GM15510 (cell line): Measurements from ENCODE around the gene ROBO2.

Experiments used
- POLR2A ChIP-seq: IDR thresholded peaks from 3 replicates; pipeline ENCODE4 v1.6.1; 2011; ENCODE audit warnings: borderline replicate concordance; ENCODE audit not compliant: insufficient read length; ENCODE audit errors: extremely low read depth

Gene ROBO2

DNA sequence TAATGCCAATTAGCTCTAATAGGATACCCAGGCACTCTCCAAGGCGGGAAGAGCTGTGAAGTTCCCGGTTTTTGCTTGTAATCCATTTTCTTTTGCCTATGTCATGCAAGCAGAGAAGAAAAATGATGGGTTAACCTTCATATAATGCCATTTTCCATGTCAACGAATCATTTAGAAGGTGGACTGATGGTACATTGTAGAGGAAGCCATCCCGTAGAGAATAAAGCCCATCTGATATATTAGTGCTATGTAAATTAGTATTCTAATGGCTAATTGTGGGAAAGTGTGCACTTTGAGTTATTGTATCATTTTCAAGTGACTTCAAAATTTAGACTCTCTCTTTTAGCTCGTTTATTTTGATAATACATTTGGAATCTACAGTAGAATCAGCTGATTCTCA, 509.1 kb downstream of the ROBO2 start:
- TF ChIP-seq POLR2A: no peak

DNA sequence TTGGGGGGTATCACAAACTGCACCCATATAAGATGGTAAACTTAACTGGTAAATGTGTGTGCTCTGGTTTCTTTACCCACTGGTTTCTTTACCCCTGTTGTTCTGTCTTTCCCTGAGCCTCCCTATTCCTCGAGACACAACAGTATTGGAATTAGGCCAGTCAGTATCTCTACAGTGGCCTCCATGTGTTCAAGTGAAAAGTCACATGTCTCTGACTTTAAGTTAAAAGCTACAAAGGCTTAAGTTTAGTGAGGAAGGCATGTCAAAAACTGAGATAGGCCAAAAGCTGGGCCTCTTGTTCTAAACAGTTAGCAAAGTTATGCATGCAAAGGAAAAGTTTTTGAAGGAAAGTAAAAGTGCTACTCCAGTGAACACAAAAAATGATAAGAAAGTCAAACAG, 513.3 kb downstream of the ROBO2 start:
- no peak for TF ChIP-seq POLR2A

DNA sequence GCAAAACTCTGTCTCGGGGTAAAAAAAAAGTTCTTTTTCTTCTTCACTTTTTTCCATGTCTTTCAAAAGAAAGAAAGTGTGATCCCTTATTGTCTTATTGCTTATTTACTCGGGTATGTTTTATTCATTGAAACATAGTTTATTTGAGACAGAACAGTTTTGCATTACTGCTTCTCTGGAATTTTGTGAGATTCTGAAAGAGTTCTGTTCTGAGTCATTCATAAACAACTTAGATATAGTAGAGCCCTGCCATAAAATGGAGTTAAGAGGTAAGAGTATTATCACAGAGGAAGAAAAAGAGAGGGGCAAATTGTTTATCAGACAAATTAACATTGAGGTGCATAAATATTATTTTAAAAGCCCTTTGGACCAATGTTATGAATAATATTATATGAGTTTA, 522.2 kb downstream of the ROBO2 start:
- TF ChIP-seq POLR2A: no peak

DNA sequence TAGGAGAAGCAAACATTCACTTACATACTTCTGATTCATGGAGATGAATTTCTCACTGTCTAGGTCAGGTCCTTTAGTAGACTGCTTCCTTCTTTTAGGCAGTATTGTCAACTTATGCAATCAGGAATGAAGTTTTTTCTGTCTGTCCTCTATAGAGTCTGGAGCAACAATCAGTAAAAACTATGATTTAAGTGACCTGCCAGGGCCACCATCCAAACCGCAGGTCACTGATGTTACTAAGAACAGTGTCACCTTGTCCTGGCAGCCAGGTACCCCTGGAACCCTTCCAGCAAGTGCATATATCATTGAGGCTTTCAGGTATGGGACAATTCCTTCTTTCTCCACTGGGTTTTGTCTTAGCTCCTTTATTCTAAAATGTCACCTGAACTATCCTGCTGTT, 523.1 kb downstream of the ROBO2 start:
- TF ChIP-seq POLR2A: no peak

DNA sequence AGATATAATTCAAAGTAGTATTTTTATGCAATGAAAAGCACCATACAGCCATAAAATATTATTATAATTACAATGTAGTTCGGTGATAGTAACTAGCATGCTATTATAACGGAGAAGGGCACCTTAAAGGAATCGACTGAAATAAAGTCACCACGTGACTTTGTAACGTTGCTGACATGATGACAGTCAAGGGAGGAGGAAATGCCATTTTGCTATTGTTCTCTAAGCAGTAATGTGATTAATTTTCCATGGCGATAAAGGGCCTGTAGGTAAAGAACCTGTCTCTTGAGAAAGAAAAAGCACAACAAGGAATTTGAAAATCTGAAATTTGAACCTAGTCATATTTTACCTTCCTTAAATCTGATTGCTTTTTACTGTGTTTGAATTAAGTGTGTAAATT, 526.2 kb downstream of the ROBO2 start:
- TF ChIP-seq POLR2A: no peak

DNA sequence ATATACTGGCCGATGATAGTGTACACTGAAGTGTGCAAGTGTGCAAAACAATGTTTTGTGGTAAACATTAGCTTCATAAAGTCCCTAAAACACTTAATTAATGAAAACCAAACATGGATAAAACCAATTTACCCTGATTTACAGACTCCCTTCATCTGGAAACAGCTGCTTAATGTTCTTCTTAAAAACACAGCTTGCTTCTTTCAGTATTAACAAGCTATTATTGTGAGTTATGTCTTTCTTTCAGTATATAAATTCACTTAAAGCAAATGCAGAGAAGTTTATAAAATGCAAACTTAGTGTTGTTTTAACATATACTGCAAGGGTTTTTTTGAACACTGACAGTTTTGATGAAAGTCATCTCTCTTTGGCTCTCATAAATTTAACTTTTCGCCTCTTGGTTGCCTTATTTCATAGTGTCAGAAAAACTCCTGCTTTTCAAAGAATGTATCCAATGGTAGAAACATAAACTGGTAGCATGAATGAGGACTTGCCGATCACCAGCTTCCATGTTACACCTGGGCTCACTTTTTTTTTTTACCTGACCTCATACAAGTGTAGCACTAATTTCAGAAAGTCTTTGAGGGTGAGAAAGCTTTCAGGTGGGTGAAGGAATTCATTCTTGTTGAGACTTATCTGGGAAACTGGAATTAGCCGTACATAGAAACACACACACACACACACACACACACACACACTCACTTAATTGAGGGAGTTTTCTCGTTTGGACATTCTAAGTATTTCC, 532.2 kb downstream of the ROBO2 start:
- no peak for TF ChIP-seq POLR2A

DNA sequence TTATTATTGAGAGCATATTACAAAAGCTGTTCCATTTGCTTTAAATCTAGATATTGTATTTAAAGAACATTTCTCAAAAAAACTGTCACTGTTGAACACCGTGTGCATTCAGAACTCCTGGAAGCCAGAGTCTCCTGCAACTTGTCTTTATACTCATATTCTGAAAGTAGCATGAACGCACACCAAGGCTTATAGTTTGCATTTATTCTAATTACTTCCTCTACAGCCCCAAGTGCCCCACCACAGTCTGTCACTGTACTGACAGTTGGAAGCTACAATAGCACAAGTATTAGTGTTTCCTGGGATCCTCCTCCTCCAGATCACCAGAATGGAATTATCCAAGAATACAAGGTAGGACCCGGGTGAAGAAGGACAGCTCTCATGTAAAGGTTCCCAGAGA, 537.4 kb downstream of the ROBO2 start:
- no peak for TF ChIP-seq POLR2A

DNA sequence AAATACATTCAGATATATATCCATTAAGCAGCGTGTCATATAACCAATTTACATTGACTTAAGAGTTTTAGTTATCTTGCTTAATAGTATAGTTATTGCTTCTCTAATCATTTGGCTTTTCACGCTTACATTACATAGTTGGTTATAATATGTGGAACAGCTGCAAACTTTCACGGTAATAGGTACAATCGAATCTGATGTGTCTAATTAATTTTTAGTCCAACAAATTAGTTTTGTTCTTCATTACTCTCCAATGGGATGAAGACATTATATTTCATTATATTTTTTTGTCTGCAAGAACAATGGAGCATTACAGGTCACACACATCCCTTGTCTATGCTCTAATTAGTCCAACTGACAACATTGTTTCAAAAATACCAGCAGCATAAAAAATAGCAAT, 546.3 kb downstream of the ROBO2 start:
- TF ChIP-seq POLR2A: no peak

DNA sequence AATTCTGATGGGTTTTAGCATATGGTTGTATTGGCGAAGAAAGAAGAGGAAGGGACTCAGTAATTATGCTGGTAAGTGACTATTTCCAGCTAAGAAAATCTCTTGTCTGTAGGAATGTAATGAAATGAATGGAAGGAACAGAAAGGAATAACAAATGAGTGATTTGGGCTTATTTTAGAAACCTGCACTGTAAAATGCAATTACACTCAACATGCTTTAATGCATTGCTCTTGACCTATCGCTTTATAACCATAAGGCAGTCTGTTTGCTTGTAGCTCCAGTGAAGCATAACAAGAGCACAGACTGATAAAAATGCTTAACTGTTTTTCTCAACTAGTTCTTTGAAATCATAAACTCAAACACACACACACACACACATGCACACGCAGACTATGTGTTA, 549.0 kb downstream of the ROBO2 start:
- no peak for TF ChIP-seq POLR2A

DNA sequence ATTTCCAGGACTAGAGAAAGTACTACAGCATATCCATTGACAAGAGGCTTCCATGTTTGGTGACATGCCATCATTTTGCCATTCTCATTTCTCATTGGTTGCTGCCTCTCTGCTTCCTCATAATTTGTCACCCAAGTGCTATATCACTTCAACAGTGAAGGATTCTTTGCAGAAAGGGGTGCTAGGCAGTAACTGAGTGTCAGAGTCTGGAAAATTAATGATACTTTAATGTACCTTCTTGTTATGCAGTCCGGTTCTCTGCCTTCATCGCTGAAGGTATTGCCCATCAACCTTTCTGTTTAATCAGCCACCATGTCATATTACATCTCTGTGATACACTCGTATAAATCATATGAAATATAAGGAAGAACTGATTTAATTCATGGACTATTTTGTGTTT, 550.3 kb downstream of the ROBO2 start:
- TF ChIP-seq POLR2A: no peak

DNA sequence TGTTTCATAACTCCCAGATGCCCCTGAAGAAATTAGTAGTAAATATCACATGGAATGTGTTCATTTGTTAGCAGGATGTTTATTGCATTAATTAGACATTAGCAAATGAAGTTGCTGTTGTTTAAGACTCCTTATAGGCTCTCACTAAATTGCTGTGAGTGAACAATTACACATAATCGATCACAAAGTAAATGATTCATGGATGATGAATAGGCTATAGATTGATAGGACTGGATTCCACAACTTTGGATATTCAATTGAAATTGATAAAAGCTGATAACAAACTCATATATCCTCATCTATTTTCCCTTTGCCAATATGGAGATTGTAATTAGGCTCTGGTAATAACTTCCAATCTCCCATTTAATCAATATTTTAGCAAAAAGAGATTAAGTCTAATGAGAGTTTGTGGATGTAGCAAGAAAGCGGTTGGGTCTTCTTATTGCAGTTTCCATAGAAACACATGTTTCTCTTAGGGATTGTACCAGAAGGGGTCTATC, 555.5 kb downstream of the ROBO2 start:
- no peak for TF ChIP-seq POLR2A

DNA sequence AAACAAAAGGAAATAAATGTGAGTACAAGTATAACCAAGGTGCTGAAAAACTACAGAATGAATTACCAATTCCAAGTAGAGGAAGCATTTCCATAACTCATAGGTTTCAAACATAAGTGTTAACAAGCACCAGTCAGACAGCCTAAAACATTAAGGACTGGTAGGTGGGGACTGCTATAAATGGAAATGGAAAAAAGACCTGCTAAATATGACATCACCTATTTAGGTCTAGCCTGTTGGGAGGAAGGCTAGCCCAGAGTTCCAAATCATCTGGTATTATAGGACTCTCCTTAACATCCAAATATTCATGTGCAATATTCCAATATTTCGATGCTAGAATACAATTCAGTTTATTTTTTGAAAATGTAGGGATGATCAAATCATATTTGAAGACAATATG, 560.0 kb downstream of the ROBO2 start:
- no peak for TF ChIP-seq POLR2A

DNA sequence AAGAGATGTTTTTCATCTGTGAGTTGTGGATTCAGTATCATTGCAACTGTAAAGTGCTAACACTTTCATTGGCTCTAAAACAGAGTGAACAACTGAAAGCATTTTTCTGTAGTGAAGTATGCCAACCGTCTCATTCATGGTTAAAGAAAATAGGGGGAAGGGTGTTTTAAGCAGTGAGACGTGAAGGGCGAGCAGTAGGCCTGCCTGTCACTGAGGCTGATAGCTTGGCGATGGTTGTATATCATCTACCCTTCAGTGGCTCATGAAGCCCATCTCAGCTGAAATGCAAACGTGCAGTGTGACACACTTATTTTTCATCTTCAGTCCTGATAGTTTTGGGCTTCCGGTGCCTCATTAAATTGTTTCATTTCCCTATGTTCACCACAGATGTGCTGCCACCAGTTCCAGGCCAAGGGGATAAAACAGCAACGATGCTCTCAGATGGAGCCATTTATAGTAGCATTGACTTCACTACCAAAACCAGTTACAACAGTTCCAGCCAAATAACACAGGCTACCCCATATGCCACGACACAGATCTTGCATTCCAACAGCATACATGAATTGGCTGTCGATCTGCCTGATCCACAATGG, 562.0 kb downstream of the ROBO2 start:
- TF ChIP-seq POLR2A: no peak

DNA sequence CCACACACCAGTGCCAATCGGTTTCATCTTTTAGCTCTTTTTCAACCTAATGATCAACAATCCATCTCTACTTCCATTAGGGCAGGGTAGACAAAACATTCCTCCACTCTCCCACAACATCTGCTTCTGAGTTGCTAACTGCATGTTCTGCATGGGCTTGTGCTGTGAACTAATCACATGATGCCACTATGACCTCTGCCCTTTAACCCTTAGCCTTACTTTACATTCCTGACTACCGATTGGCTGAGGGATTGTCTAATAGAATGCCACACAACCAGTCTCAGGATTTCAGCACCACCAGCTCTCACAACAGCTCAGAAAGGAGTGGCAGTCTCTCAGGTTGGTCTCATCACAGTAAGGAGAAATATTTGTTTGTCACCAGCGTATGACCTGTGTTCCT, 562.8 kb downstream of the ROBO2 start:
- TF ChIP-seq POLR2A: no peak

DNA sequence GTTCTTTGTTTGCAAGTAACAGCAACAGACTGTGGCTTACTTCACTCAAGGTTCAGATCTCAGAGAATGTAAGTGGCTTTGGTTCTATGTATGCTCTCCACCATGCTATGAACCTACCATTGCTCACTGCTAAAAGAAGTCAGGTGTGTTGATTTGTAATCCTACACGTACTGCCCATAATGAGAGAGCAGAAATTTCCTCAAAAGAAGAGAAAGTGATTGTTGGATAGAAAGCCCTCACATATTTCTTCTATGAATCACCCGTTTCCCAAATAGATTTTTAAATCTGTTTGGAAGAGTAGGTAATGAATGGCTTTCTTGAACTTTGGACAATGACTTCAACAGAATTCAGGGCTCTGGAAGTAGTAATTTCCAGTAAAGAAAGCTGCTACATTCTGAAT, 565.4 kb downstream of the ROBO2 start:
- TF ChIP-seq POLR2A: no peak

DNA sequence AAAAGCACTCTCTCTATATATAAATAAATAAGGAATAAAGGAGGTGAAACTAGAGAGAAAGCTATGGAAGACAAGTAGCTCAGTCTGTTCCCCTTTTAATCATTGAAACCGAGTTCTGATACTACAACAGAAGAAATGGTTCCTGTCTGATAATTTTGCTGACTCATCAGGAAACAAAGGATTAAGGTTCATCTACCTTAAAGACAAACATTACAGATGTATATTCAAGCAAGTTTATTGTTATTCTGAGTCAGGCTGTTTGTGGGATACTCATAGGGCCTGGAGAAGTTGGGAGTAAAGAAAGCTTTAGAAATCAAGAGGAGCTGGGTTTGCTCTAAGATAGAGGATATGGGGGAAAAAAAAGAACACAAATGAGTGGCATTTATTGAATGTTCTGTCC, 566.0 kb downstream of the ROBO2 start:
- TF ChIP-seq POLR2A: no peak
